ENCODE data around the gene FGF12. TPM values are rescaled to one million over a fixed set of nuclear protein-coding genes. Genes with fewer than 3 reads are reported as not detected.

The FGF12 gene
- total RNA-seq, 1 donor from 2014 or later, result 7.0 TPM

- Mint-ChIP-seq H3K27ac (no peak overlapping the region), H3K36me3 (peaks cover 47% of the 10 kb centered on the region)
- DNase-seq (ENCODE audit: low spot score), result no peak
These were observed 327.6 kb downstream of the FGF12 start for GRCh38 chr3:192399767-192400166.

GRCh38 chr3:192397012-192397411 lies 330.3 kb downstream of the FGF12 start:
- H3K4me2 ChIP-seq, result no peak overlapping the region
- Mint-ChIP-seq H3K9me3 (peaks cover 17% of the 10 kb centered on the region), H3K4me1 (peaks cover 8% of the 10 kb centered on the region)

More at GRCh38 chr3:192399767-192400166, 327.6 kb downstream of the FGF12 start:
- Histone ChIP-seq H3K4me2 (no peak overlapping the region), H3K9me3 (ENCODE audit: low read depth) (no peaks in the 10 kb centered on the region), H4K20me1 (ENCODE audit: low read depth) (no peaks in the 10 kb centered on the region), H3K36me3 (no peaks in the 10 kb centered on the region), H3K79me2 (ENCODE audit: low read depth) (no peaks in the 10 kb centered on the region), H3K27me3 (no peaks in the 10 kb centered on the region), H3K9ac (no peak overlapping the region), H3K27ac (no peak overlapping the region), H3K4me1 (peaks cover 6% of the 10 kb centered on the region), H3K4me3 (no peak overlapping the region), H2AFZ (replicated peaks) (no peak overlapping the region), H3F3A (ENCODE audit: low read depth) (no peaks in the 10 kb centered on the region)
- no peaks in the 10 kb centered on the region for H3K27me3 Mint-ChIP-seq (ENCODE audit: insufficient read depth, low read depth)
- no peak overlapping the region for H3K4me3 Mint-ChIP-seq
- peaks cover 24% of the 10 kb centered on the region for H3K9me3 Mint-ChIP-seq
- H3K4me1 Mint-ChIP-seq, result peaks cover 8% of the 10 kb centered on the region
- TF ChIP-seq CTCF (IDR thresholded peaks at IDR 0.05) (no peak), EZH2phosphoT487 (IDR thresholded peaks at IDR 0.05) (no peak), EZH2 (IDR thresholded peaks at IDR 0.05) (no peak)

GRCh38 chr3:192395506-192395905 lies 331.8 kb downstream of the FGF12 start:
- Mint-ChIP-seq H3K36me3 (peaks cover 36% of the 10 kb centered on the region), H3K27ac (no peak overlapping the region), H3K27me3 (ENCODE audit: insufficient read depth, low read depth) (no peaks in the 10 kb centered on the region), H3K9me3 (peaks cover 8% of the 10 kb centered on the region), H3K4me3 (no peak overlapping the region), H3K4me1 (peaks cover 8% of the 10 kb centered on the region)
- Histone ChIP-seq H3K4me2 (no peak overlapping the region), H3K4me1 (peaks cover 6% of the 10 kb centered on the region), H3K79me2 (ENCODE audit: low read depth) (no peaks in the 10 kb centered on the region), H3K27me3 (no peaks in the 10 kb centered on the region), H3K9me3 (ENCODE audit: low read depth) (no peaks in the 10 kb centered on the region), H3K4me3 (no peak overlapping the region), H3F3A (ENCODE audit: low read depth) (no peaks in the 10 kb centered on the region), H3K36me3 (no peaks in the 10 kb centered on the region), H3K9ac (no peak overlapping the region), H3K27ac (no peak overlapping the region), H2AFZ (replicated peaks) (no peak overlapping the region), H4K20me1 (ENCODE audit: low read depth) (no peaks in the 10 kb centered on the region)
- TF ChIP-seq EZH2 (IDR thresholded peaks at IDR 0.05), result no peak
- no peak for TF ChIP-seq EZH2phosphoT487 (IDR thresholded peaks at IDR 0.05)
- no peak for TF ChIP-seq CTCF (IDR thresholded peaks at IDR 0.05)
- DNase-seq (ENCODE audit: low spot score), result no peak

More at GRCh38 chr3:192397012-192397411, 330.3 kb downstream of the FGF12 start:
- no peaks in the 10 kb centered on the region for H3K27me3 ChIP-seq
- H3K9ac ChIP-seq, result no peak overlapping the region
- H3K4me1 ChIP-seq, result peaks cover 6% of the 10 kb centered on the region
- no peak overlapping the region for H3K27ac ChIP-seq
- Mint-ChIP-seq H3K27ac (no peak overlapping the region), H3K27me3 (ENCODE audit: insufficient read depth, low read depth) (no peaks in the 10 kb centered on the region), H3K4me3 (no peak overlapping the region), H3K36me3 (peaks cover 37% of the 10 kb centered on the region)
- H4K20me1 ChIP-seq (ENCODE audit: low read depth), result no peaks in the 10 kb centered on the region
- H3K9me3 ChIP-seq (ENCODE audit: low read depth), result no peaks in the 10 kb centered on the region
- no peak overlapping the region for H3K4me3 ChIP-seq
- no peak for DNase-seq (ENCODE audit: low spot score)
- H3K79me2 ChIP-seq (ENCODE audit: low read depth), result no peaks in the 10 kb centered on the region
- TF ChIP-seq EZH2phosphoT487 (IDR thresholded peaks at IDR 0.05) (no peak), CTCF (IDR thresholded peaks at IDR 0.05) (no peak), EZH2 (IDR thresholded peaks at IDR 0.05) (no peak)
- H3K36me3 ChIP-seq, result no peaks in the 10 kb centered on the region
- H3F3A ChIP-seq (ENCODE audit: low read depth), result no peaks in the 10 kb centered on the region
- H2AFZ ChIP-seq (replicated peaks), result no peak overlapping the region
